Keratinocyte (primary cell): ENCODE data around the gene LONP1. TPM values are rescaled to one million over a fixed set of nuclear protein-coding genes. Genes with fewer than 3 reads are reported as not detected.
"Not testable (repeated sequence)": the region's sequence is repeated elsewhere in the genome, so short reads cannot be mapped to it uniquely, and the experiment has no call there.

Experiments
- DNase-seq: peaks from one replicate; pipeline ENCODE4 v3.0.0-alpha.2; 2011; ENCODE audit warnings: low read depth, missing footprints, low spot score
- FAIRE-seq: peaks from 2 replicates; lab custom pipeline; 2011; peaks lifted over from hg19 to GRCh38; lab: Jason Lieb, UNC
- H2AFZ ChIP-seq: 2 replicates; pipeline ENCODE4 v1.6.0; 2012; ENCODE audit warnings: low read length, control low read depth, inconsistent platforms; ENCODE audit not compliant: control insufficient read depth
- H3K27ac ChIP-seq: 2 replicates; pipeline ENCODE4 v1.5.1; 2011; ENCODE audit warnings: low read length; ENCODE audit not compliant: control insufficient read depth, insufficient read depth
- H3K27me3 ChIP-seq: 3 replicates; pipeline ENCODE4 v1.6.0; 2011; ENCODE audit warnings: low read length; ENCODE audit not compliant: control insufficient read depth, insufficient read depth; ENCODE audit errors: extremely low read depth
- H3K36me3 ChIP-seq, 2 experiments: 2 replicates in 1 of 2; 3 replicates in 1 of 2; pipeline ENCODE4 v1.5.1; 2011; ENCODE audit warnings: low read length in 2 of 2, mild to moderate bottlenecking in 1 of 2; ENCODE audit not compliant: control insufficient read depth in 2 of 2, insufficient read depth in 2 of 2; ENCODE audit errors: extremely low read depth in 1 of 2
- H3K4me1 ChIP-seq: 3 replicates; pipeline ENCODE4 v1.5.1; 2011; ENCODE audit warnings: low read length; ENCODE audit not compliant: control insufficient read depth, insufficient read depth; ENCODE audit errors: extremely low read depth
- H3K4me2 ChIP-seq: 3 replicates; pipeline ENCODE4 v1.6.0; 2011; ENCODE audit warnings: low read depth, low read length; ENCODE audit not compliant: control insufficient read depth, insufficient read depth; ENCODE audit errors: extremely low read depth
- H3K4me3 ChIP-seq, 3 experiments: fragments of 200-600 bp in 1 of 3; sonication (generic) in 1 of 3; 2 replicates in 2 of 3; 3 replicates in 1 of 3; pipeline ENCODE4 v1.5.1; 2011 to 2016; ENCODE audit warnings: low read length in 3 of 3, mild to moderate bottlenecking in 3 of 3, control low read depth in 2 of 3, inconsistent platforms in 1 of 3, low read depth in 1 of 3, mixed read lengths in 1 of 3, mixed run types in 1 of 3, moderate library complexity in 1 of 3; ENCODE audit not compliant: control insufficient read depth in 2 of 3, insufficient read depth in 2 of 3; ENCODE audit errors: extremely low read depth in 1 of 3
- H3K79me2 ChIP-seq: 2 replicates; pipeline ENCODE4 v1.6.0; 2012; ENCODE audit warnings: low read length; ENCODE audit not compliant: control insufficient read depth, insufficient read depth
- H3K9ac ChIP-seq: 3 replicates; pipeline ENCODE4 v1.6.0; 2011; ENCODE audit warnings: low read length; ENCODE audit not compliant: control insufficient read depth, insufficient read depth; ENCODE audit errors: extremely low read depth
- H3K9me1 ChIP-seq: 3 replicates; pipeline ENCODE4 v1.6.0; 2011; ENCODE audit warnings: low read length; ENCODE audit not compliant: control insufficient read depth, insufficient read depth; ENCODE audit errors: extremely low read depth
- H3K9me3 ChIP-seq: 2 replicates; pipeline ENCODE4 v1.5.1; 2012; ENCODE audit warnings: low read depth, low read length; ENCODE audit not compliant: control insufficient read depth
- H4K20me1 ChIP-seq: 3 replicates; pipeline ENCODE4 v1.6.0; 2011; ENCODE audit warnings: low read length; ENCODE audit not compliant: control insufficient read depth, insufficient read depth; ENCODE audit errors: extremely low read depth
- CTCF ChIP-seq, 3 experiments: IDR thresholded peaks in 1 of 3; conservative IDR thresholded peaks in 1 of 3; optimal IDR thresholded peaks in 1 of 3; 2 replicates in 2 of 3; 3 replicates in 1 of 3; pipeline versions ENCODE3 to v1.5.1; 2011; ENCODE audit warnings: low read length in 3 of 3, mild to moderate bottlenecking in 3 of 3, moderate library complexity in 2 of 3, control low read depth in 1 of 3, inconsistent platforms in 1 of 3; ENCODE audit not compliant: insufficient read depth in 2 of 3; ENCODE audit errors: extremely low read depth in 1 of 3
- EZH2 ChIP-seq: IDR thresholded peaks from one replicate; pipeline ENCODE4 v1.6.1; 2012; ENCODE audit warnings: inconsistent platforms, mild to moderate bottlenecking, low read length, moderate library complexity
- dilution Hi-C: fragments of 300-500 bp; cut with MboI; formaldehyde crosslinking; loops from one replicate; pipeline ENCODE4 v1.7.0; 2020; ENCODE audit warnings: low sequenced_read_pairs; ENCODE audit not compliant: extremely low pct_ligation_motif_present
- polyA plus RNA-seq, 5 experiments: library from polyadenylated mRNA; depleted of rRNA in 3 of 5; stranded (reverse) in 3 of 5; stranded (forward) in 1 of 5; unstranded in 1 of 5; fragments of >200 nt; gene quantifications; 1 replicate in 1 of 5; 2 replicates in 3 of 5; 3 replicates in 1 of 5; pipeline versions ENCODE4 v1.2.1 to v1.2.3, GENCODE V29; 2011 to 2012; ENCODE audit warnings: missing spikeins in 2 of 5, low read depth in 1 of 5, low replicate concordance in 1 of 5

Gene LONP1
- polyA plus RNA-seq, 1 donor (not counting 4 experiments of a cell fraction or from before 2014, with no cell fraction given) = 24.2 TPM

GRCh38 chr19:5738423-5738822 is 18.5 kb upstream of the LONP1 start:
- H3K4me3 ChIP-seq = no peak overlapping the region
- H3K9ac ChIP-seq = no peak overlapping the region
- H3K4me1 ChIP-seq = no peaks in the 10 kb centered on the region
- H3K9me1 ChIP-seq = no peaks in the 10 kb centered on the region
- no peak overlapping the region for H2AFZ ChIP-seq
- H3K79me2 ChIP-seq = no peaks in the 10 kb centered on the region
- FAIRE-seq = no peak
- no peaks in the 10 kb centered on the region for H3K9me3 ChIP-seq
- dilution Hi-C loops = no loop called here
- TF ChIP-seq CTCF (optimal IDR thresholded peaks at IDR 0.05 in 1 of 3, IDR thresholded peaks at IDR 0.05 in 1 of 3, conservative IDR thresholded peaks at IDR 0.05 in 1 of 3; ENCODE audit: extremely low read depth in 1 of 3, insufficient read depth in 2 of 3, low read length in 3 of 3) (no peak), EZH2 (no peak)
- peaks cover 4% of the 10 kb centered on the region for H3K27me3 ChIP-seq
- no peak overlapping the region for H3K4me2 ChIP-seq
- no peaks in the 10 kb centered on the region for H3K36me3 ChIP-seq
- no peaks in the 10 kb centered on the region for H4K20me1 ChIP-seq
- no peak overlapping the region for H3K27ac ChIP-seq
- DNase-seq = no peak

GRCh38 chr19:5733172-5733571 is 13.2 kb upstream of the LONP1 start:
- dilution Hi-C loops = not testable (repeated sequence)

GRCh38 chr19:5727453-5728050 is 7.6 kb upstream of the LONP1 start:
- FAIRE-seq (no peak), DNase-seq (no peak)
- Histone ChIP-seq H3K4me2 (no peak overlapping the region), H3K27me3 (no peaks in the 10 kb centered on the region), H3K9ac (no peak overlapping the region), H3K4me3 (no peak overlapping the region), H4K20me1 (no peaks in the 10 kb centered on the region), H3K9me1 (no peaks in the 10 kb centered on the region), H3K4me1 (no peaks in the 10 kb centered on the region), H3K27ac (no peak overlapping the region), H3K36me3 (no peaks in the 10 kb centered on the region), H3K79me2 (no peaks in the 10 kb centered on the region), H2AFZ (no peak overlapping the region), H3K9me3 (no peaks in the 10 kb centered on the region)
- TF ChIP-seq CTCF (optimal IDR thresholded peaks at IDR 0.05 in 1 of 3, IDR thresholded peaks at IDR 0.05 in 1 of 3, conservative IDR thresholded peaks at IDR 0.05 in 1 of 3; ENCODE audit: extremely low read depth in 1 of 3, insufficient read depth in 2 of 3, low read length in 3 of 3) (no peak), EZH2 (no peak)
- dilution Hi-C loops = no loop called here

More at GRCh38 chr19:5733172-5733571, 13.2 kb upstream of the LONP1 start:
- not testable (repeated sequence) for H3K36me3 ChIP-seq, H3K9me3 ChIP-seq, H3K79me2 ChIP-seq, H4K20me1 ChIP-seq, FAIRE-seq, H3K4me1 ChIP-seq, H3K4me3 ChIP-seq, H3K27ac ChIP-seq, H3K9ac ChIP-seq, H3K27me3 ChIP-seq, H3K4me2 ChIP-seq, H2AFZ ChIP-seq, DNase-seq, H3K9me1 ChIP-seq
